ENCODE results near the gene ARRDC2. TPM values are rescaled to one million over a fixed set of nuclear protein-coding genes. Genes with fewer than 3 reads are reported as not detected.

ARRDC2 gene
- total and polyA plus RNA-seq, 2 experiments from 2014 or later, result 3.9 to 5.5 TPM

DNA sequence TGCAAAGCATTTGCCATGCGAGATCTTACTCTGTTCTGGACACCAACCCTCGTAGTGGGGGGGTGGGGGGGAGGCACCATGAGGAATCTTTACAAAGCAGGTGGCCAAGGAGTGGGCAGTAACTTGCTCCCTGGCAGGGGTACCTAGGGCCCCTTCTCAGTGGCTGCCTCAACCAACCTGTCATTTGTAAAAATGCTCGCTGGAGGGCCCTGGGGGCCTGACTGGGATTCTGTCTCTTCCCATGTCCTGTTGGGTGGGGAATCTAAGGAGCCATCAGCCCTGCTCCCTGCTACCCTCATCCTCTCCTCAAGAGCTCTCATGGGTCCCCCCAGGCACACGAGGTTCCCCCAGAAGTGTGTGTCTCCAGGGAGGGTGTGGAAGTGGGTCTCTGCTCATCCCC, 39.6 kb upstream of the ARRDC2 start:
- TF ChIP-seq CTCF (IDR thresholded peaks at IDR 0.05; ENCODE audit: poor library complexity) (no peak), EZH2phosphoT487 (IDR thresholded peaks at IDR 0.05; ENCODE audit: low read depth, severe bottlenecking, unreplicated experiment) (no peak)
- no peaks in the 10 kb centered on the region for H4K20me1 ChIP-seq (ENCODE audit: insufficient read depth, poor library complexity, severe bottlenecking)
- no peaks in the 10 kb centered on the region for H3K36me3 ChIP-seq (replicated peaks; ENCODE audit: insufficient read depth, low read depth)
- H3K4me2 ChIP-seq, result no peak overlapping the region
- no peaks in the 10 kb centered on the region for H3K9me3 ChIP-seq (ENCODE audit: low read depth)
- no peaks in the 10 kb centered on the region for H3K9me2 ChIP-seq (replicated peaks; ENCODE audit: insufficient read depth)
- H3K27me3 ChIP-seq, result peaks cover 12% of the 10 kb centered on the region
- H3K4me3 ChIP-seq, result no peak overlapping the region
- no peaks in the 10 kb centered on the region for H3K79me2 ChIP-seq
- 75% methylated on average over 4 of the region's 4 CpGs for WGBS (ENCODE audit: low lambda C conversion rate, missing lambda C conversion rate)
- peaks cover 5% of the 10 kb centered on the region for H3K4me1 ChIP-seq (ENCODE audit: insufficient read depth)
- H3K27ac ChIP-seq, result no peak overlapping the region
- DNase-seq (ENCODE audit: low spot score), result no peak
- H2AFZ ChIP-seq, result no peak overlapping the region

- Histone ChIP-seq H3K4me2 (no peak overlapping the region), H3K4me1 (ENCODE audit: insufficient read depth) (peaks cover 5% of the 10 kb centered on the region), H3K36me3 (replicated peaks; ENCODE audit: insufficient read depth, low read depth) (no peaks in the 10 kb centered on the region), H3K9me2 (replicated peaks; ENCODE audit: insufficient read depth) (no peaks in the 10 kb centered on the region), H3K27me3 (peaks cover 12% of the 10 kb centered on the region), H3K79me2 (no peaks in the 10 kb centered on the region), H3K9me3 (ENCODE audit: low read depth) (no peaks in the 10 kb centered on the region), H3K4me3 (no peak overlapping the region), H4K20me1 (ENCODE audit: insufficient read depth, poor library complexity, severe bottlenecking) (no peaks in the 10 kb centered on the region), H2AFZ (no peak overlapping the region), H3K27ac (no peak overlapping the region)
- no peak for DNase-seq (ENCODE audit: low spot score)
- WGBS (ENCODE audit: low lambda C conversion rate, missing lambda C conversion rate), result 91% methylated on average over 18 of the region's 19 CpGs
- TF ChIP-seq CTCF (IDR thresholded peaks at IDR 0.05; ENCODE audit: poor library complexity), result no peak
- TF ChIP-seq EZH2 (IDR thresholded peaks at IDR 0.05; ENCODE audit: borderline replicate concordance), result no peak
- TF ChIP-seq EZH2phosphoT487 (IDR thresholded peaks at IDR 0.05; ENCODE audit: low read depth, severe bottlenecking, unreplicated experiment), result no peak
Observed at GRCh38 chr19:17969096-17969792, 38.7 kb upstream of the ARRDC2 start.

GRCh38 chr19:17972230-17972629, 35.7 kb upstream of the ARRDC2 start:
- Histone ChIP-seq H3K4me2 (no peak overlapping the region), H4K20me1 (ENCODE audit: insufficient read depth, poor library complexity, severe bottlenecking) (no peaks in the 10 kb centered on the region), H3K27ac (no peak overlapping the region), H3K4me1 (ENCODE audit: insufficient read depth) (no peaks in the 10 kb centered on the region), H3K27me3 (peaks cover 5% of the 10 kb centered on the region), H3K9me2 (replicated peaks; ENCODE audit: insufficient read depth) (no peaks in the 10 kb centered on the region), H3K4me3 (no peak overlapping the region), H3K36me3 (replicated peaks; ENCODE audit: insufficient read depth, low read depth) (no peaks in the 10 kb centered on the region), H2AFZ (no peak overlapping the region), H3K9me3 (ENCODE audit: low read depth) (no peaks in the 10 kb centered on the region), H3K79me2 (no peaks in the 10 kb centered on the region)
- TF ChIP-seq EZH2phosphoT487 (IDR thresholded peaks at IDR 0.05; ENCODE audit: low read depth, severe bottlenecking, unreplicated experiment), result no peak
- no peak for TF ChIP-seq CTCF (IDR thresholded peaks at IDR 0.05; ENCODE audit: poor library complexity)
- TF ChIP-seq EZH2 (IDR thresholded peaks at IDR 0.05; ENCODE audit: borderline replicate concordance), result no peak
- 100% methylated on average over 1 of the region's 1 CpG for WGBS (ENCODE audit: low lambda C conversion rate, missing lambda C conversion rate)
- DNase-seq (ENCODE audit: low spot score), result no peak
